HUES64 (cell line): ENCODE data around the gene PRDM15.

Experiments used
- H3K27ac ChIP-seq: 2 replicates; pipeline ENCODE4 v1.7.0; 2013; ENCODE audit warnings: low read depth, low read length, inconsistent platforms
- H3K27me3 ChIP-seq: 2 replicates; pipeline ENCODE4 v1.6.1; 2013; ENCODE audit warnings: mild to moderate bottlenecking, low read length; ENCODE audit not compliant: insufficient read depth
- H3K36me3 ChIP-seq: 2 replicates; pipeline ENCODE4 v1.6.1; 2013; ENCODE audit warnings: mild to moderate bottlenecking, low read length; ENCODE audit not compliant: insufficient read depth
- H3K4me1 ChIP-seq: 2 replicates; pipeline ENCODE4 v1.6.1; 2013; ENCODE audit warnings: mild to moderate bottlenecking, low read length, moderate library complexity; ENCODE audit not compliant: insufficient read depth
- H3K4me3 ChIP-seq: 2 replicates; pipeline ENCODE4 v1.5.1; 2013; ENCODE audit warnings: mild to moderate bottlenecking, low read length, moderate library complexity
- H3K9ac ChIP-seq: 2 replicates; pipeline ENCODE4 v1.6.1; 2013; ENCODE audit warnings: mild to moderate bottlenecking, low read depth, low read length
- H3K9me3 ChIP-seq: 2 replicates; pipeline ENCODE4 v1.6.1; 2013; ENCODE audit warnings: low read depth, low read length; ENCODE audit not compliant: insufficient read depth
- WGBS: fragments of 150-250, 120-280 bp; methylation state at CpG from one replicate; pipeline ENCODE4 v1.1.7; 2013; ENCODE audit warnings: missing lambda C conversion rate; 5-methylcytosine and 5-hydroxymethylcytosine counted together

Gene PRDM15

DNA sequence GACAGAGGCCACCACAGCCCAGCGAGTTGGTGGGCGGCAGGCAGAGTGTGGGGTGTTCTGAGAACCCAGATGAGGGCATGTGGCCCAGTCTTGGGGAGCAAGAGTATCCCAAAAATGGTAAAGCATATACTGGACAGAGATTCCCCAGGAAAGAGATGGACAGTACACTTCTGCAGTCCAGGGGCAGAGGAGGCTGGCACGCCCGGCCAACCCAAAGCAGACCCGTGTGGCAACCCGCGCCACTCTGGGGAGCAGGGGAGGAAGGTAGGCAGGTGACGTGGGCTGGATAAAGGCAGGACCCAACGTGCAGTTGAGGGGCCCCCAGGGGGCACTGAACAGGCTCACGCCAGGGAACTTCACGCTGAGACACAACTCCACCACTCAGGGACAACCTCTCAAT lies 65.9 kb downstream of the PRDM15 start:
- Histone ChIP-seq H3K36me3 (peaks cover 35% of the 10 kb centered on the region), H3K27ac (no peak overlapping the region), H3K4me1 (no peaks in the 10 kb centered on the region), H3K4me3 (no peak overlapping the region), H3K9ac (no peak overlapping the region), H3K27me3 (no peaks in the 10 kb centered on the region), H3K9me3 (no peaks in the 10 kb centered on the region)
- WGBS: 94% methylated on average over 11 of the region's 11 CpGs

DNA sequence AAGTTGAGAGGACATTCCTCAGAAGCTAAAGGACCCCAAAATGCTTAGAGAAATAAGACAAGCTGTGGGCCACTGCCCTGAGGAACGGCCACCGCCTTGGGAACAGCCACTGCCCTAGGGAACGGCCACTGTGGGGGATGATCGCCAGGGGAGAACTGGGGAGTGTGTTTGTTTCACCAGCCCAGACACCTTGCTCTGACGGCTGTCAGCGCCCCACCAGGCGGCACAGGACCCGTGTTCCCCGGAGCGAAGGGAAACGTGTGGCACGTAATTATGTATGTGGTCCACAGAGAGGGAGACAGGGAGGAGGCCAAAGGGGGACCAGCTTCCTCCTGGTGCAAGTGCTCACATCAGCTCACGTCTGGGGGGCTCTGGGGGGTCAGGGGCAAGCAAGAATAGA lies 66.5 kb downstream of the PRDM15 start:
- H3K9me3 ChIP-seq: no peaks in the 10 kb centered on the region
- H3K27me3 ChIP-seq: no peaks in the 10 kb centered on the region
- no peaks in the 10 kb centered on the region for H3K4me1 ChIP-seq
- WGBS: 95% methylated on average over 13 of the region's 13 CpGs
- H3K4me3 ChIP-seq: no peak overlapping the region
- H3K27ac ChIP-seq: no peak overlapping the region
- H3K9ac ChIP-seq: no peak overlapping the region
- H3K36me3 ChIP-seq: peaks cover 35% of the 10 kb centered on the region

DNA sequence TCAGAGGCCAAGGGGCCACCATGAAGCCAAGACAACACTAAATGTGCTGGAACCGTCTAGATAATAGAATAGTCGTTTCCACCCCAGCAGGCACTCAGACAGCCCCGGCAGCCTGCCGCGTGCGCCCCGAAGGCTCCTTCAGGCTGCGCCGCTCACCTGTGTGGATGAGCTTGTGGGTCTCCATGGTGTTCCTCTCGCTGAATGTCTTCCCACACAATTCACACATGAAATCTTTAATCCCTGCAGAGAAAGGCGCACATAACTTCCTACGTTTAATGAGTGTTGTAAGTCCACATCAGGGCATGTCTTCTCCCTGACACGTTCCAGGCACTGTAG lies 68.6 kb downstream of the PRDM15 start:
- Histone ChIP-seq H3K27ac (no peak overlapping the region), H3K36me3 (peaks cover 33% of the 10 kb centered on the region), H3K27me3 (no peaks in the 10 kb centered on the region), H3K4me3 (no peak overlapping the region), H3K9me3 (no peaks in the 10 kb centered on the region), H3K4me1 (no peaks in the 10 kb centered on the region), H3K9ac (no peak overlapping the region)
- 90% methylated on average over 13 of the region's 13 CpGs for WGBS

DNA sequence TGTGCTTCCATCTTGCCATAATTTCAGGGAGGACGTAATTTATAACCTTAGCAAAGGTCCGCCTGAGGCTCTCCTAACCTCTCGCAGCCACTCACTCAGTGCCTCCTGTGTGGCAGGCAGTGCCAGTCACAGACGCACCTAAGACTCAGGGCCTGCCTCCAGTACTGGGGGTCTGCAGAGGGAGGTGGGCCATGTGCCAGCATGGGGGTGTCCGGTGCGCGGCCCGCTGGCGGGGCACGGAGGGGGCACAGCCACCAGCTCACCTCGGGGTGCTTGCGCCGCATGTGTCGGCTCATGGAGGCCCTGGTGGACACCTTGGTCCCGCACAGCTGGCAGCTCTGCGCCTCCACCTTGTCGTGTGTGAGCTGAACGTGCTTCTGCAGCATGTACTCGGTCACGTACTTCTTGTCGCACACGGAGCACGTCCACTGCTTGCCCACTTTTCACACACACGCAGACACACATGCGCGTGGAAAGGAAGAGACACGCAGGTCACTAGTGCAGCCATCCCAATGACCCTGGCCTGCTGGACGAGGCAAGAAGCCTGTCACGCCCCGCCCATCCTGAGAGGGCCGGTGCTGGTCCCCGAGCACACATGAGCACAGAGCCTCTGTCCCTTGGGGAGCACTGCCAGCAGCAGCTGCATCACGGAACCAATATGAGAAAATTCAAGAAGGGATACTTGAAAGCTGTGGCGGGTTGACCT lies 69.1 kb downstream of the PRDM15 start:
- H3K4me3 ChIP-seq: no peak overlapping the region
- H3K9ac ChIP-seq: no peak overlapping the region
- H3K27me3 ChIP-seq: no peaks in the 10 kb centered on the region
- no peaks in the 10 kb centered on the region for H3K4me1 ChIP-seq
- H3K36me3 ChIP-seq: peaks cover 28% of the 10 kb centered on the region
- WGBS: 97% methylated on average over 34 of the region's 34 CpGs
- H3K27ac ChIP-seq: no peak overlapping the region
- H3K9me3 ChIP-seq: no peaks in the 10 kb centered on the region

DNA sequence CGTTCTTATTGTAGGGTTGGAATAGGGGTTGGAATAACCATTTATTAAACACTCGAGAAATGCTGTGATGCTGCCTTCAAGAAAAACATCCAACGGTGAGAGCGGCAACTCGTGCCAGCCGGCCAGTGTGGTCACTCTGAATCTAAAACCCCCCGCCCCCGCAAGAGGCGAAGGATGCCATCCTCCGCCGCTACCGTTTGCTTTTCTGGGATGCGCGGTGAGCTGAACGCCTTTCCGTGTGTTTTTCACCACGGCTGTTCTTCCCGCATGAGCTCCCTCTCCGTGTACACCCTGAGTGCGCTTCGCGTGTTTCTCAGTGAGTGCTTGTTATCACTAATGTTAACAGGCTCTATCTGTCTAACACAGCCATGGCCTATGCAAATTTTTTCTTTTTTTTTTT lies 70.3 kb downstream of the PRDM15 start:
- Histone ChIP-seq H3K27me3 (no peaks in the 10 kb centered on the region), H3K4me1 (no peaks in the 10 kb centered on the region), H3K4me3 (no peak overlapping the region), H3K36me3 (peaks cover 26% of the 10 kb centered on the region), H3K27ac (no peak overlapping the region), H3K9me3 (no peaks in the 10 kb centered on the region), H3K9ac (no peak overlapping the region)
- 95% methylated on average over 22 of the region's 22 CpGs for WGBS

DNA sequence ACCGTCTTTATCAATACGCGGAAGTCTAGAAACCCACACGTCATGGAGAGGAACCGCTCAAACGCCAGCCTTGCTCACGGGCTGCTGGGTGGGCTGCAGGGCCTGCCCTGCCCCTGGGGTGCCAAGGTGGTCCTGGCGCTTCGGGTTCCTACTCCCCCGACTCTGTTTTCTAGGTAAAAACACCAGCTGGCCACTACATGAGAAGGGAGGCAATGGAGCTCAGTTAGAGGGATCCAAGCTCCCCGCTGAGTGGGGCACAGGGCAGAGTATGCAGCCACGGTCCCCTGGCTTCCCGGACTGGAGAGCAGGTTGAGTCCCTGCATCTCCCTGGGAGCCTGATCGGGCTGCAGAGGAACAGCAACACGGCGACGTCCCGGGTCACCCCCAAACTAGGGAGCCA lies 71.0 kb downstream of the PRDM15 start:
- WGBS: 95% methylated on average over 18 of the region's 18 CpGs
- Histone ChIP-seq H3K27ac (no peak overlapping the region), H3K9ac (no peak overlapping the region), H3K27me3 (no peaks in the 10 kb centered on the region), H3K36me3 (peaks cover 22% of the 10 kb centered on the region), H3K4me3 (no peak overlapping the region), H3K9me3 (no peaks in the 10 kb centered on the region), H3K4me1 (no peaks in the 10 kb centered on the region)

DNA sequence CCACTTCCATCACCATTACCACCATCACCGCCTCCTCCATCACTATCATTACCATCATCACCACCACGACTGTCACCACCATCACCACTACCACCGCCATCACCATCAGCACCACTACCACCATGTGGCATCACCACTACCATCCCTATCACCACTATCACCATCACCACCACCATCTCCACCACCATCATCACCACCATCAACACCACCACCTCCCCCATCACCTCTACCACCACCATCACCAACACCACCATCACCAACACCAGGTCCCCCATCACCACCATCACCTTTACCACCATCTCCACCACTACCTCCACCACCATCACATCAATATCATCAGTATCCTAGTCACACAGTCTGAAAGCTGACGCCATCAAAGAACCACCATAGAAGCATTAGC lies 72.4 kb downstream of the PRDM15 start:
- Histone ChIP-seq H3K4me3 (no peak overlapping the region), H3K4me1 (no peaks in the 10 kb centered on the region), H3K9me3 (no peaks in the 10 kb centered on the region), H3K9ac (no peak overlapping the region), H3K36me3 (peaks cover 29% of the 10 kb centered on the region), H3K27me3 (no peaks in the 10 kb centered on the region), H3K27ac (no peak overlapping the region)
- 88% methylated on average over 4 of the region's 4 CpGs for WGBS

DNA sequence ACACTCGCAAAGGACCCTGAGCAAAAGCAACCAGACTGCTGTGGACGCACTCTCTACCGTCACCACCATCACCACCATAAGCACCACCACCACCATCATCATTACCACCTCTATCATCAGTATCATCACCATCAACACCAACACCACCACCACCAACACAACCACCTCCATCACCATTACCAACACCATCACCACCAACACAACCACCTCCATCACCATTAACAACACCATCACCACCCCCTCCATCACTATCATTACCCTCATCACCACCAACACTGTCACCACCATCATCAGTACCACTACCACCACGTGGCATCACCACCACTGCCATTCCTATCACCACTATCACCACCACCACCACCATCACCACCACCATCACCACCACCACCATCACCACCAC lies 73.5 kb downstream of the PRDM15 start:
- H3K36me3 ChIP-seq: peaks cover 35% of the 10 kb centered on the region
- H3K4me3 ChIP-seq: no peak overlapping the region
- H3K27ac ChIP-seq: no peak overlapping the region
- H3K9ac ChIP-seq: no peak overlapping the region
- no peaks in the 10 kb centered on the region for H3K27me3 ChIP-seq
- WGBS: 95% methylated on average over 4 of the region's 4 CpGs
- no peaks in the 10 kb centered on the region for H3K4me1 ChIP-seq
- no peaks in the 10 kb centered on the region for H3K9me3 ChIP-seq

DNA sequence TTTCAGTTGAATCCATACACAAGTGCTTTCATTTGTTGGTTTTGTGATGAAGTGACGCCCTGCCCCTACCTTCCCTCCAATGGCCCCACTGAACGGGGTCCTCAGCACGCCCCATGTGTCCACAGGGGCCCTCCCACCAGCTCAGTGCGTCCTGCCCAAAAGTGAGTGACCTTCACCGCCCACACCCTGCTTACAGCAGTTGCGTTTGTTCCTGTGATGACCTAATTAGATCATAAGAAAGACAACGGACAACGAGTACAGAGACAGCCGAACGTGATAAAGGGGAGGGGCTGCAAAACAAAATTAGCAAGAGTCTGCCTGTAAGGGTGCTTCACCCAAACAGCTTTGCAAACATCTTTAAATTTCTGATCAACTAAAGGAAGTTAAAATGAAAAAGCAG lies 74.1 kb downstream of the PRDM15 start:
- Histone ChIP-seq H3K27ac (no peak overlapping the region), H3K36me3 (peaks cover 36% of the 10 kb centered on the region)
- WGBS: 93% methylated on average over 10 of the region's 10 CpGs

DNA sequence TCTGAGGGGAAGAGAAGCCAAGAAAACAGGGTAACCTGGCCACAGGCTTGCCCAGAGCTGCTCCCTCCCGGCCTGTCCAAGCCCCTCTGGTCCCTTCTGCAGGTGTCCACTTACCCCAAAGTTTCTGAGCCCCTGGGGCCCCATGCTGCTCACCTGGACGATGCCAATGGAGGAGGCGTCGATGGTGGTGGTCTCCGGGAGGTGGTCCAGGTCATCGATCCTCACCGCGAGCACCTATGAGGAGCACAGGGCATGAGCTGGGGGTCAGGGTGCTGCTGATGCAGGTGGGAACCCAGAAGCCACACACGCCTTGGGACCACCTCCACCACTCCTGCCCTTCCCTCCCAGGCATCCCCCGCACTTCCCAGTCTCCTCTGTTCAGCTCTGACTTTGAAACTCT lies 74.8 kb downstream of the PRDM15 start:
- H3K9ac ChIP-seq: no peak overlapping the region
- H3K9me3 ChIP-seq: no peaks in the 10 kb centered on the region
- no peak overlapping the region for H3K4me3 ChIP-seq
- WGBS: 93% methylated on average over 10 of the region's 10 CpGs
- no peaks in the 10 kb centered on the region for H3K4me1 ChIP-seq
- no peaks in the 10 kb centered on the region for H3K27me3 ChIP-seq
- H3K36me3 ChIP-seq: peaks cover 36% of the 10 kb centered on the region
- no peak overlapping the region for H3K27ac ChIP-seq

More for the DNA sequence above, 74.1 kb downstream of the PRDM15 start:
- no peak overlapping the region for H3K4me3 ChIP-seq
- H3K4me1 ChIP-seq: no peaks in the 10 kb centered on the region
- H3K27me3 ChIP-seq: no peaks in the 10 kb centered on the region
- no peak overlapping the region for H3K9ac ChIP-seq
- H3K9me3 ChIP-seq: no peaks in the 10 kb centered on the region

DNA sequence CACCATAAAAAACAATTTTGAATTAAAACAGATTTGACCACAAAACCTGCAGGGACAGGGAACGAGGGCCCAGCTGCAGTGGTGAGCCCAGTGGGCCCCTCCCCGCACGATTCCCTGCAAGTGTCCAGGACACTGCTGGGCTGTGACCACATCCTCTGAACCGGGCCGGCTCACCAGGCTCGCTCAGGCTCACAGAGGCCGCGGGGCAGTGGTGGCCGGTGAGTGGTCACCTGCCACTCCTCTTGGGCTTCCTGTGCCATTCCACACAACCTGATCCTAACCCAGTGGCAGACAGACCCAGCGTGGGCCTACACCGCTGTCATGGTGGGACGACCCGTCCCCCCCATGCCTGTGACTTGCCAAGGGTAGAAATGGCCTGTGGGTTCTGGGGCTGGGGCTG lies 75.8 kb downstream of the PRDM15 start:
- WGBS: 96% methylated on average over 13 of the region's 13 CpGs
- Histone ChIP-seq H3K4me1 (no peaks in the 10 kb centered on the region), H3K9ac (no peak overlapping the region), H3K36me3 (peaks cover 36% of the 10 kb centered on the region), H3K27ac (no peak overlapping the region), H3K4me3 (no peak overlapping the region), H3K9me3 (no peaks in the 10 kb centered on the region), H3K27me3 (no peaks in the 10 kb centered on the region)

DNA sequence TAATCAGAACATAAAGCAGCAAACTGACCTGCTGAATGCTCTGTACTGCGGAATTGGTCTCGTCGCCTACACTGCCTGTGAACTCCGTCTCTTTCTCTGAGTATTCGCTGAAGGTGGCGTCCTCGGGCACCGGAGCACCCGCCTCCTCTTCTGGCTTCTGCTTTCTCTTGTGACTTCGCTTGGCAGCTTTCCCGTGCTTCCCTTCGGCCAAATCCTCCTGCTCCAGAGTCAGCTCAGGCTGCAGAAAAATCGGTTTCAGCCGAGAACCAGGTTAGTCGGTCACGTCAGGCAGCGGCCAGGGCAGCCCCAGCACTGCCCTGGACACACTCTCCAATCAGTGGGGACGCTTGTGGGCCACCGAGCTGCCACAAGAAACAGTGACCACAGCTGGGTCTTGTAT lies 76.5 kb downstream of the PRDM15 start:
- 94% methylated on average over 19 of the region's 19 CpGs for WGBS
- H3K9ac ChIP-seq: no peak overlapping the region
- H3K27ac ChIP-seq: no peak overlapping the region
- H3K27me3 ChIP-seq: no peaks in the 10 kb centered on the region
- H3K4me1 ChIP-seq: no peaks in the 10 kb centered on the region
- H3K4me3 ChIP-seq: no peak overlapping the region
- H3K9me3 ChIP-seq: no peaks in the 10 kb centered on the region
- H3K36me3 ChIP-seq: peaks cover 42% of the 10 kb centered on the region
